GM12878 (cell line): ENCODE measurements around the gene ZNF618. TPM values are rescaled to one million over a fixed set of nuclear protein-coding genes. Genes with fewer than 3 reads are reported as not detected.

ENCODE experiments used
- ATAC-seq: fragments of 200-7000 bp; cut with Tn5 transposase; 3 replicates; pipeline ENCODE4 v1.9.1; 2020; ENCODE audit warnings: mild to moderate bottlenecking, moderate library complexity
- BruUV-seq: library from RNA; stranded (reverse); fragments of 400-500 nt; replicated peaks from 2 replicates; lab custom pipeline; 2021; lab: Mats Ljungman, UMichigan
- CTCF ChIA-PET: fragments of 300-600 bp; sonication (Branson Sonifier 250); formaldehyde crosslinking; extraction: SDS; loops from one replicate; lab custom pipeline; 2021; ENCODE audit warnings: inconsistent platforms; lab: Yijun Ruan, JAX
- POLR2A ChIA-PET: fragments of 350-600 bp; formaldehyde crosslinking; extraction: SDS; loops from one replicate; lab custom pipeline; 2021; ENCODE audit warnings: inconsistent platforms; lab: Charles Lee
- RAD21 ChIA-PET: fragments of 300-600 bp; sonication (Branson Sonifier 250); formaldehyde crosslinking; loops from one replicate; lab custom pipeline; 2023; ENCODE audit warnings: antibody characterized with exemption; ENCODE audit not compliant: unreplicated experiment; lab: Charles Lee
- SMC1A ChIA-PET: fragments of 300-600 bp; sonication (Branson Sonifier 250); formaldehyde crosslinking; loops from one replicate; lab custom pipeline; 2023; ENCODE audit not compliant: unreplicated experiment, uncharacterized antibody; lab: Charles Lee
- DNase-seq: peaks from one replicate; pipeline ENCODE4 v3.0.0-alpha.2; 2011; ENCODE audit warnings: low read depth, low spot score
- FAIRE-seq: peaks from 3 replicates; lab custom pipeline; 2011; peaks lifted over from hg19 to GRCh38; lab: Jason Lieb, UNC
- H2AFZ ChIP-seq: 2 replicates; pipeline ENCODE4 v1.6.0; 2011; ENCODE audit warnings: low read depth, low read length, control low read depth; ENCODE audit not compliant: control insufficient read depth
- H3K27ac ChIP-seq: 2 replicates; pipeline ENCODE4 v1.5.1; 2011; ENCODE audit warnings: control low read depth; ENCODE audit not compliant: control insufficient read depth, insufficient read depth
- H3K27me3 ChIP-seq, 2 experiments: replicated peaks in 1 of 2; 2 replicates each; pipeline versions ENCODE4 v1.6.0 to v1.6.1; 2011; ENCODE audit warnings: low read length in 1 of 2; ENCODE audit not compliant: control insufficient read depth in 2 of 2, insufficient read depth in 2 of 2
- H3K36me3 ChIP-seq, 2 experiments: 2 replicates each; pipeline ENCODE4 v1.5.1; 2011; ENCODE audit warnings: low read length in 1 of 2; ENCODE audit not compliant: control insufficient read depth in 2 of 2, insufficient read depth in 2 of 2
- H3K4me1 ChIP-seq: 2 replicates; pipeline ENCODE4 v1.6.1; 2011; ENCODE audit warnings: mild to moderate bottlenecking, low read length, moderate library complexity, mixed read lengths; ENCODE audit not compliant: control insufficient read depth, insufficient read depth
- H3K4me2 ChIP-seq: 2 replicates; pipeline ENCODE4 v1.6.0; 2011; ENCODE audit warnings: control low read depth; ENCODE audit not compliant: control insufficient read depth, insufficient read depth
- H3K4me3 ChIP-seq: fragments of 200-600 bp; sonication (generic); 2 replicates; pipeline ENCODE4 v1.5.1; 2016
- H3K79me2 ChIP-seq: 2 replicates; pipeline ENCODE4 v1.6.0; 2011; ENCODE audit warnings: low read length; ENCODE audit not compliant: control insufficient read depth, insufficient read depth
- H3K9ac ChIP-seq: 2 replicates; pipeline ENCODE4 v1.8.0; 2011; ENCODE audit warnings: low read length, control low read depth, mixed read lengths; ENCODE audit not compliant: control insufficient read depth, insufficient read depth
- H3K9me3 ChIP-seq: replicated peaks from 3 replicates; pipeline ENCODE4 v1.5.1; 2011; ENCODE audit warnings: mild to moderate bottlenecking, low read length; ENCODE audit not compliant: control insufficient read depth, insufficient read depth
- H4K20me1 ChIP-seq: 2 replicates; pipeline ENCODE4 v1.6.0; 2011; ENCODE audit not compliant: control insufficient read depth, insufficient read depth
- CBFB ChIP-seq: IDR thresholded peaks from 2 replicates; pipeline ENCODE4 v1.6.1; 2016; ENCODE audit warnings: antibody characterized with exemption, low read depth
- CEBPB ChIP-seq, 2 experiments: fragments of 150-350 bp in 1 of 2; IDR thresholded peaks; 2 replicates each; pipeline ENCODE4 v1.6.1; 2012 to 2014; ENCODE audit warnings: low read depth in 2 of 2, low read length in 2 of 2, borderline replicate concordance in 1 of 2, inconsistent platforms in 1 of 2
- EGR1 ChIP-seq, 2 experiments: IDR thresholded peaks; 1 replicate in 1 of 2; 2 replicates in 1 of 2; pipeline ENCODE4 v1.6.1; 2011 to 2012; ENCODE audit warnings: low read depth in 2 of 2, low read length in 2 of 2, borderline replicate concordance in 1 of 2, mild to moderate bottlenecking in 1 of 2, moderate library complexity in 1 of 2
- EP300 ChIP-seq, 2 experiments: fragments of 150-350 bp in 1 of 2; IDR thresholded peaks; 2 replicates each; pipeline ENCODE4 v1.6.1; 2011 to 2012; ENCODE audit warnings: low read depth in 2 of 2, low read length in 2 of 2, borderline replicate concordance in 1 of 2, improper control_type of control experiment in 1 of 2, inconsistent platforms in 1 of 2; ENCODE audit not compliant: control insufficient read depth in 1 of 2
- ETV6 ChIP-seq, 2 experiments: fragments of 450-650 bp in 1 of 2; IDR thresholded peaks in 1 of 2; conservative IDR thresholded peaks in 1 of 2; 2 replicates each; pipeline ENCODE4 v1.6.1; 2014; ENCODE audit warnings: antibody characterized with exemption in 1 of 2, borderline replicate concordance in 1 of 2, low read depth in 1 of 2, mild to moderate bottlenecking in 1 of 2, moderate library complexity in 1 of 2
- FOXK2 ChIP-seq: fragments of 450-650 bp; IDR thresholded peaks from 2 replicates; pipeline ENCODE4 v1.6.1; 2017; ENCODE audit warnings: mild to moderate bottlenecking, moderate library complexity
- KDM1A ChIP-seq: fragments of 200-600 bp; sonication (generic); IDR thresholded peaks from 2 replicates; pipeline ENCODE4 v1.6.1; 2016; ENCODE audit warnings: borderline replicate concordance
- KLF5 ChIP-seq: fragments of 450-650 bp; IDR thresholded peaks from 2 replicates; pipeline ENCODE4 v1.6.1; 2014; ENCODE audit warnings: mild to moderate bottlenecking; ENCODE audit not compliant: partially characterized antibody
- NR2F1 ChIP-seq: fragments of 450-650 bp; conservative IDR thresholded peaks from 2 replicates; pipeline ENCODE4 v1.6.1; 2017; ENCODE audit warnings: mild to moderate bottlenecking
- RBBP5 ChIP-seq: fragments of 200-600 bp; sonication (generic); conservative IDR thresholded peaks from 2 replicates; pipeline ENCODE4 v1.6.1; 2016
- RUNX3 ChIP-seq: IDR thresholded peaks from 2 replicates; pipeline ENCODE4 v1.6.1; 2012; ENCODE audit warnings: low read length, inconsistent platforms
- SPI1 ChIP-seq: IDR thresholded peaks from 2 replicates; pipeline ENCODE4 v1.6.1; 2011; ENCODE audit warnings: low read depth, mild to moderate bottlenecking, low read length, moderate library complexity, borderline replicate concordance; ENCODE audit not compliant: insufficient read depth
- SUPT20H ChIP-seq: IDR thresholded peaks from 2 replicates; pipeline ENCODE4 v1.6.1; 2011; ENCODE audit warnings: low read depth, mild to moderate bottlenecking, low read length, moderate library complexity, borderline replicate concordance; ENCODE audit not compliant: control insufficient read depth
- ZBED1 ChIP-seq: IDR thresholded peaks from 2 replicates; pipeline ENCODE4 v1.6.1; 2016; ENCODE audit warnings: borderline replicate concordance
- ZNF207 ChIP-seq: fragments of 450-650 bp; IDR thresholded peaks from 2 replicates; pipeline ENCODE4 v1.6.1; 2014; ENCODE audit warnings: antibody characterized with exemption, mild to moderate bottlenecking, borderline replicate concordance
- ZSCAN29 ChIP-seq: fragments of 450-650 bp; IDR thresholded peaks from 2 replicates; pipeline ENCODE4 v1.6.1; 2017; ENCODE audit warnings: mild to moderate bottlenecking, moderate library complexity
- in situ Hi-C: fragments of 300-500 bp; cut with MboI; formaldehyde crosslinking; loops from 9 replicates; pipeline ENCODE4 v1.14.3; 2018; ENCODE audit warnings: mixed read lengths
- intact Hi-C: fragments of 100-400 bp; cut with micrococcal nuclease; formaldehyde crosslinking; loops from one replicate; pipeline ENCODE4 v1.14.2; 2022; ENCODE audit not compliant: unreplicated experiment
- polyA plus RNA-seq, 11 experiments: library from polyadenylated mRNA; depleted of rRNA in 4 of 11; unstranded in 6 of 11; stranded (reverse) in 5 of 11; fragments of >200 nt; fragmentation: Nextera tagmentation in 4 of 11; fragmentation: Illumina TruSeq in 1 of 11; extraction: Ambion mirVana in 4 of 11; extraction: Trizol in 1 of 11; gene quantifications; 1 replicate in 1 of 11; 2 replicates in 10 of 11; pipeline versions ENCODE4 v1.2.1 to v1.2.3, GENCODE V29; 2011 to 2016; ENCODE audit warnings: inconsistent platforms in 2 of 11, missing spikeins in 2 of 11, low read depth in 1 of 11
- total RNA-seq, 4 experiments: library from RNA; depleted of rRNA in 3 of 4; stranded (reverse); fragments of >200 nt in 3 of 4; fragmentation: Illumina TruSeq in 1 of 4; extraction: Trizol in 1 of 4; gene quantifications; 2 replicates each; pipeline versions ENCODE4 v1.2.1 to v1.2.3, GENCODE V29; 2013 to 2021
- TF ChIP-seq, protein P1 (sequence below): fragments of 450-650 bp; formaldehyde crosslinking; IDR thresholded peaks from 2 replicates; pipeline ENCODE4 v1.4.0; 2022; ENCODE audit warnings: mild to moderate bottlenecking, moderate library complexity
- TF ChIP-seq, protein P2 (sequence below): fragments of 450-650 bp; IDR thresholded peaks from 2 replicates; pipeline ENCODE4 v1.6.1; 2018; ENCODE audit warnings: borderline replicate concordance, mild to moderate bottlenecking; ENCODE audit not compliant: partially characterized antibody

ZNF618 gene
- total and polyA plus RNA-seq, 10 of the 15 experiments (the other 5 are each of a cell fraction or from before 2014, with no cell fraction given) = 0.01 to 0.24 (median 0.06) TPM; not detected in 2

DNA sequence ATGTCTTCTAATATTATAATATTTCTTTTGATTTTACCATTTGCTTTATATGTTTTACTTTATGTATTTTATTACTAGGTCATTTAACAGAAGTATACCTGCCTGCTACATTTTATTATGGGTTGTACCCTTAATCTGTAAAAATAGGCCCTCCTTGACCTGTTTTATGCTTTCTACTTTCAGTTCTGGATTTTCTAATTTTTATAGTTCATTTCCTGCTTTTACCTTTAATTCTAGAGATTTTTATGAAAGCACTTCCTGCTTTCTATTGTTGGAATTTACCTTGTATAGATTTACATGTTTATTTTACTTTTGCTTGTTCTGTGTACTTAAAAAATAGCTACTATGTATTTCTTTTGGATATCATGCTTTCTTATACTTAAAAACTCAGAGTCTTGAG, 20.6 kb downstream of the ZNF618 start:
- Histone ChIP-seq H3K4me3 (no peak overlapping the region), H3K27me3 (no peaks in the 10 kb centered on the region; a peak in 1 of 4 replicates), H3K9ac (no peak overlapping the region), H3K36me3 (no peaks in the 10 kb centered on the region), H2AFZ (no peak overlapping the region), H3K9me3 (no peaks in the 10 kb centered on the region), H4K20me1 (no peaks in the 10 kb centered on the region)
- DNase-seq (no peak), FAIRE-seq (no peak), ATAC-seq (no peak)
- ChIA-PET POLR2A (no interaction called here), CTCF (no interaction called here), RAD21 (no interaction called here), SMC1A (no interaction called here)
- intact Hi-C loops = no loop called here
- BruUV-seq = no TSS peak
- TF ChIP-seq ZBED1 (no peak), CEBPB (IDR thresholded peaks at IDR 0.05; ENCODE audit: borderline replicate concordance in 1 of 2, low read depth in 2 of 2, low read length in 2 of 2) (no peak), NR2F1 (no peak), ZSCAN29 (no peak), EGR1 (IDR thresholded peaks at IDR 0.05; ENCODE audit: borderline replicate concordance in 1 of 2, low read depth in 2 of 2, low read length in 2 of 2) (no peak), CBFB (no peak), ZNF207 (no peak), KDM1A (no peak), KLF5 (no peak), RUNX3 (no peak), FOXK2 (no peak), RBBP5 (no peak), EP300 (IDR thresholded peaks at IDR 0.05; ENCODE audit: borderline replicate concordance in 1 of 2, control insufficient read depth in 1 of 2, low read depth in 2 of 2, low read length in 2 of 2) (no peak), SUPT20H (no peak), SPI1 (no peak), ETV6 (conservative IDR thresholded peaks at IDR 0.05 in 1 of 2, IDR thresholded peaks at IDR 0.05 in 1 of 2; ENCODE audit: borderline replicate concordance in 1 of 2, low read depth in 1 of 2) (no peak)
- TF ChIP-seq, protein P1, sequence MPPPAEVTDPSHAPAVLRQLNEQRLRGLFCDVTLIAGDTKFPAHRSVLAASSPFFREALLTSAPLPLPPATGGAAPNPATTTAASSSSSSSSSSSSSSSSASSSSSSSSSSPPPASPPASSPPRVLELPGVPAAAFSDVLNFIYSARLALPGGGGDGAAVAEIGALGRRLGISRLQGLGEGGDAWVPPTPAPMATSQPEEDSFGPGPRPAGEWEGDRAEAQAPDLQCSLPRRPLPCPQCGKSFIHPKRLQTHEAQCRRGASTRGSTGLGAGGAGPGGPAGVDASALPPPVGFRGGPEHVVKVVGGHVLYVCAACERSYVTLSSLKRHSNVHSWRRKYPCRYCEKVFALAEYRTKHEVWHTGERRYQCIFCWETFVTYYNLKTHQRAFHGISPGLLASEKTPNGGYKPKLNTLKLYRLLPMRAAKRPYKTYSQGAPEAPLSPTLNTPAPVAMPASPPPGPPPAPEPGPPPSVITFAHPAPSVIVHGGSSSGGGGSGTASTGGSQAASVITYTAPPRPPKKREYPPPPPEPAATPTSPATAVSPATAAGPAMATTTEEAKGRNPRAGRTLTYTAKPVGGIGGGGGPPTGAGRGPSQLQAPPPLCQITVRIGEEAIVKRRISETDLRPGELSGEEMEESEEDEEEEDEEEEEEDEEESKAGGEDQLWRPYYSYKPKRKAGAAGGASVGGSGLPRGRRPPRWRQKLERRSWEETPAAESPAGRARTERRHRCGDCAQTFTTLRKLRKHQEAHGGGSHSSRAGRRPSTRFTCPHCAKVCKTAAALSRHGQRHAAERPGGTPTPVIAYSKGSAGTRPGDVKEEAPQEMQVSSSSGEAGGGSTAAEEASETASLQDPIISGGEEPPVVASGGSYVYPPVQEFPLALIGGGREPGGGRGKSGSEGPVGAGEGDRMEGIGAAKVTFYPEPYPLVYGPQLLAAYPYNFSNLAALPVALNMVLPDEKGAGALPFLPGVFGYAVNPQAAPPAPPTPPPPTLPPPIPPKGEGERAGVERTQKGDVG (CRISPR knock-in tag) = no peak
- TF ChIP-seq, protein P2, sequence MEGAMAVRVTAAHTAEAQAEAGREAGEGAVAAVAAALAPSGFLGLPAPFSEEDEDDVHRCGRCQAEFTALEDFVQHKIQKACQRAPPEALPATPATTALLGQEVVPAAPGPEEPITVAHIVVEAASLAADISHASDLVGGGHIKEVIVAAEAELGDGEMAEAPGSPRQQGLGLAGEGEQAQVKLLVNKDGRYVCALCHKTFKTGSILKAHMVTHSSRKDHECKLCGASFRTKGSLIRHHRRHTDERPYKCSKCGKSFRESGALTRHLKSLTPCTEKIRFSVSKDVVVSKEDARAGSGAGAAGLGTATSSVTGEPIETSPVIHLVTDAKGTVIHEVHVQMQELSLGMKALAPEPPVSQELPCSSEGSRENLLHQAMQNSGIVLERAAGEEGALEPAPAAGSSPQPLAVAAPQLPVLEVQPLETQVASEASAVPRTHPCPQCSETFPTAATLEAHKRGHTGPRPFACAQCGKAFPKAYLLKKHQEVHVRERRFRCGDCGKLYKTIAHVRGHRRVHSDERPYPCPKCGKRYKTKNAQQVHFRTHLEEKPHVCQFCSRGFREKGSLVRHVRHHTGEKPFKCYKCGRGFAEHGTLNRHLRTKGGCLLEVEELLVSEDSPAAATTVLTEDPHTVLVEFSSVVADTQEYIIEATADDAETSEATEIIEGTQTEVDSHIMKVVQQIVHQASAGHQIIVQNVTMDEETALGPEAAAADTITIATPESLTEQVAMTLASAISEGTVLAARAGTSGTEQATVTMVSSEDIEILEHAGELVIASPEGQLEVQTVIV = no peak
- TF ChIP-seq, all 136 proteins: peak for 0
- Histone ChIP-seq H3K4me1 (no peaks in the 10 kb centered on the region), H3K79me2 (no peaks in the 10 kb centered on the region), H3K27ac (no peak overlapping the region), H3K4me2 (no peak overlapping the region)
- in situ Hi-C loops = no loop called here
